Measurements from ENCODE around the gene PITX2.

PITX2 gene

GRCh38 chr4:110602061-110602460, 20.8 kb downstream of the PITX2 start:
- ATAC-seq, result no peak
- TF ChIP-seq ZNF70 (CRISPR knock-in tag; IDR thresholded peaks at IDR 0.05) (no peak), OSR1 (CRISPR knock-in tag; IDR thresholded peaks at IDR 0.05) (no peak), ZNF565 (CRISPR knock-in tag; conservative IDR thresholded peaks at IDR 0.05; ENCODE audit: low read depth) (no peak)

DNA sequence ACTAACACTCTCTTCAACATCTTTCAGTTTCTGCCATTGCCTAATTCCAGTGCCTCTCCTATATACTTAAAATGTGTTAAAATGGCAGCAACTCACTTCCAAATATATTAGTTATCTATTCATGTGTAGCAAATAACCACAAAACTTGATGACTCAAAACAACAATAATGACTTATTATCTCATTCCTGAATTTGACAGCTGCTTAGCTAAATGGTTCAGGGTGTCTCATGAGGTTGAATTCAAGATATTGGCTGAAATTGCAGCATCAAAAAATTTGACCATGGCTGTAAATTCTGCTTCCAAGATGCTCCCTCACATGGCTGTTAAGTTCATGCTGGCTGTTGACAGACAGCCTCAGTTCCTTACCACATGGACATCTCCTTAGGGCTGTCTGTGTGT, 25.3 kb downstream of the PITX2 start:
- ATAC-seq, result no peak
- TF ChIP-seq PPARA (CRISPR knock-in tag; IDR thresholded peaks at IDR 0.05; ENCODE audit: borderline replicate concordance) (no peak), GLIS3 (CRISPR knock-in tag; IDR thresholded peaks at IDR 0.05) (no peak)

- ATAC-seq, result no peak
- no peak for TF ChIP-seq TOX (CRISPR knock-in tag; IDR thresholded peaks at IDR 0.05; ENCODE audit: borderline replicate concordance)
- no peak for TF ChIP-seq BACH2 (CRISPR knock-in tag; IDR thresholded peaks at IDR 0.05; ENCODE audit: borderline replicate concordance)
- no peak for TF ChIP-seq ISL1 (CRISPR knock-in tag; IDR thresholded peaks at IDR 0.05)
- TF ChIP-seq, protein P1, sequence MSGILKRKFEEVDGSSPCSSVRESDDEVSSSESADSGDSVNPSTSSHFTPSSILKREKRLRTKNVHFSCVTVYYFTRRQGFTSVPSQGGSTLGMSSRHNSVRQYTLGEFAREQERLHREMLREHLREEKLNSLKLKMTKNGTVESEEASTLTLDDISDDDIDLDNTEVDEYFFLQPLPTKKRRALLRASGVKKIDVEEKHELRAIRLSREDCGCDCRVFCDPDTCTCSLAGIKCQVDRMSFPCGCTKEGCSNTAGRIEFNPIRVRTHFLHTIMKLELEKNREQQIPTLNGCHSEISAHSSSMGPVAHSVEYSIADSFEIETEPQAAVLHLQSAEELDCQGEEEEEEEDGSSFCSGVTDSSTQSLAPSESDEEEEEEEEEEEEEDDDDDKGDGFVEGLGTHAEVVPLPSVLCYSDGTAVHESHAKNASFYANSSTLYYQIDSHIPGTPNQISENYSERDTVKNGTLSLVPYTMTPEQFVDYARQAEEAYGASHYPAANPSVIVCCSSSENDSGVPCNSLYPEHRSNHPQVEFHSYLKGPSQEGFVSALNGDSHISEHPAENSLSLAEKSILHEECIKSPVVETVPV (CRISPR knock-in tag; IDR thresholded peaks at IDR 0.05), result no peak
- no peak for TF ChIP-seq SNAI2 (CRISPR knock-in tag; IDR thresholded peaks at IDR 0.05)
- no peak for TF ChIP-seq ESRRG (CRISPR knock-in tag; IDR thresholded peaks at IDR 0.05)
- TF ChIP-seq ZNF70 (CRISPR knock-in tag; IDR thresholded peaks at IDR 0.05), result no peak
- no peak for TF ChIP-seq ZNF565 (CRISPR knock-in tag; conservative IDR thresholded peaks at IDR 0.05; ENCODE audit: low read depth)
- no peak for TF ChIP-seq ZC3H10 (CRISPR knock-in tag; IDR thresholded peaks at IDR 0.05)
- TF ChIP-seq ZFP3 (CRISPR knock-in tag; IDR thresholded peaks at IDR 0.05), result no peak
- TF ChIP-seq OSR1 (CRISPR knock-in tag; IDR thresholded peaks at IDR 0.05), result no peak
- no peak for TF ChIP-seq ZNF8 (CRISPR knock-in tag; IDR thresholded peaks at IDR 0.05)
- TF ChIP-seq, protein P2, sequence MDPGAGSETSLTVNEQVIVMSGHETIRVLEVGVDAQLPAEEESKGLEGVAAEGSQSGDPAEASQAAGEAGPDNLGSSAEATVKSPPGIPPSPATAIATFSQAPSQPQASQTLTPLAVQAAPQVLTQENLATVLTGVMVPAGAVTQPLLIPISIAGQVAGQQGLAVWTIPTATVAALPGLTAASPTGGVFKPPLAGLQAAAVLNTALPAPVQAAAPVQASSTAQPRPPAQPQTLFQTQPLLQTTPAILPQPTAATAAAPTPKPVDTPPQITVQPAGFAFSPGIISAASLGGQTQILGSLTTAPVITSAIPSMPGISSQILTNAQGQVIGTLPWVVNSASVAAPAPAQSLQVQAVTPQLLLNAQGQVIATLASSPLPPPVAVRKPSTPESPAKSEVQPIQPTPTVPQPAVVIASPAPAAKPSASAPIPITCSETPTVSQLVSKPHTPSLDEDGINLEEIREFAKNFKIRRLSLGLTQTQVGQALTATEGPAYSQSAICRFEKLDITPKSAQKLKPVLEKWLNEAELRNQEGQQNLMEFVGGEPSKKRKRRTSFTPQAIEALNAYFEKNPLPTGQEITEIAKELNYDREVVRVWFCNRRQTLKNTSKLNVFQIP (CRISPR knock-in tag; IDR thresholded peaks at IDR 0.05; ENCODE audit: borderline replicate concordance, low read depth), result no peak
- TF ChIP-seq CSDC2 (CRISPR knock-in tag; IDR thresholded peaks at IDR 0.05), result no peak
- TF ChIP-seq RARB (CRISPR knock-in tag; IDR thresholded peaks at IDR 0.05), result no peak
Measured at GRCh38 chr4:110596431-110596830, 26.4 kb downstream of the PITX2 start.

- ATAC-seq, result no peak
- TF ChIP-seq TOX (CRISPR knock-in tag; IDR thresholded peaks at IDR 0.05; ENCODE audit: borderline replicate concordance) (no peak), ZNF565 (CRISPR knock-in tag; conservative IDR thresholded peaks at IDR 0.05; ENCODE audit: low read depth) (no peak), ESRRG (CRISPR knock-in tag; IDR thresholded peaks at IDR 0.05) (no peak), TCF4 (CRISPR knock-in tag; IDR thresholded peaks at IDR 0.05; ENCODE audit: borderline replicate concordance) (no peak), ISL1 (CRISPR knock-in tag; IDR thresholded peaks at IDR 0.05) (no peak), ZFP30 (CRISPR knock-in tag; IDR thresholded peaks at IDR 0.05) (no peak)
- TF ChIP-seq, protein P3, sequence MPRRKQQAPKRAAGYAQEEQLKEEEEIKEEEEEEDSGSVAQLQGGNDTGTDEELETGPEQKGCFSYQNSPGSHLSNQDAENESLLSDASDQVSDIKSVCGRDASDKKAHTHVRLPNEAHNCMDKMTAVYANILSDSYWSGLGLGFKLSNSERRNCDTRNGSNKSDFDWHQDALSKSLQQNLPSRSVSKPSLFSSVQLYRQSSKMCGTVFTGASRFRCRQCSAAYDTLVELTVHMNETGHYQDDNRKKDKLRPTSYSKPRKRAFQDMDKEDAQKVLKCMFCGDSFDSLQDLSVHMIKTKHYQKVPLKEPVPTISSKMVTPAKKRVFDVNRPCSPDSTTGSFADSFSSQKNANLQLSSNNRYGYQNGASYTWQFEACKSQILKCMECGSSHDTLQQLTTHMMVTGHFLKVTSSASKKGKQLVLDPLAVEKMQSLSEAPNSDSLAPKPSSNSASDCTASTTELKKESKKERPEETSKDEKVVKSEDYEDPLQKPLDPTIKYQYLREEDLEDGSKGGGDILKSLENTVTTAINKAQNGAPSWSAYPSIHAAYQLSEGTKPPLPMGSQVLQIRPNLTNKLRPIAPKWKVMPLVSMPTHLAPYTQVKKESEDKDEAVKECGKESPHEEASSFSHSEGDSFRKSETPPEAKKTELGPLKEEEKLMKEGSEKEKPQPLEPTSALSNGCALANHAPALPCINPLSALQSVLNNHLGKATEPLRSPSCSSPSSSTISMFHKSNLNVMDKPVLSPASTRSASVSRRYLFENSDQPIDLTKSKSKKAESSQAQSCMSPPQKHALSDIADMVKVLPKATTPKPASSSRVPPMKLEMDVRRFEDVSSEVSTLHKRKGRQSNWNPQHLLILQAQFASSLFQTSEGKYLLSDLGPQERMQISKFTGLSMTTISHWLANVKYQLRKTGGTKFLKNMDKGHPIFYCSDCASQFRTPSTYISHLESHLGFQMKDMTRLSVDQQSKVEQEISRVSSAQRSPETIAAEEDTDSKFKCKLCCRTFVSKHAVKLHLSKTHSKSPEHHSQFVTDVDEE (CRISPR knock-in tag; IDR thresholded peaks at IDR 0.05), result no peak
Measured at GRCh38 chr4:110595583-110595982, 27.3 kb downstream of the PITX2 start.

GRCh38 chr4:110589297-110589696, 33.6 kb downstream of the PITX2 start:
- peak; percentile 65 for ATAC-seq
- TF ChIP-seq ISL1 (CRISPR knock-in tag; IDR thresholded peaks at IDR 0.05), result peak; percentile 20; the same call in 1 of the 2 replicates
- TF ChIP-seq, protein P2 (CRISPR knock-in tag; IDR thresholded peaks at IDR 0.05; ENCODE audit: borderline replicate concordance, low read depth), result no peak
- no peak for TF ChIP-seq PPARA (CRISPR knock-in tag; IDR thresholded peaks at IDR 0.05; ENCODE audit: borderline replicate concordance)
- no peak for TF ChIP-seq SNAI2 (CRISPR knock-in tag; IDR thresholded peaks at IDR 0.05)

Measured in SK-N-SH treated with all-trans-retinoic acid at 6 μM for 48 hours (cell line).